ENCODE measurements around the gene SPOCK2. TPM values are rescaled to one million over a fixed set of nuclear protein-coding genes. Genes with fewer than 3 reads are reported as not detected.

SPOCK2 gene
- total RNA-seq, 4 donors from 2014 or later, result 0.65 to 3.9 (median 3.5) TPM

- no peak for TF ChIP-seq CTCF (IDR thresholded peaks at IDR 0.05)
- no peak for DNase-seq (ENCODE audit: low spot score in 2 of 2)
- WGBS, 2 donors, result 80 to 87% methylated on average over 8 to 9 of the region's 9 CpGs
- no peak overlapping the region for H3K4me3 ChIP-seq (ENCODE audit: low read depth, poor library complexity, severe bottlenecking)
- intact Hi-C loops (cut with DNase I; ENCODE audit: low total_unique reads), result no loop called here
These were observed 24.5 kb downstream of the SPOCK2 start for GRCh38 chr10:72063703-72064391.

- TF ChIP-seq POLR2A (IDR thresholded peaks at IDR 0.05), result no peak
- TF ChIP-seq CTCF (IDR thresholded peaks at IDR 0.05), result no peak
- WGBS, 2 donors, result 92 to 95% methylated on average over 23 to 29 of the region's 29 CpGs
- intact Hi-C loops (cut with DNase I; ENCODE audit: low total_unique reads), result no loop called here
These were observed 25.3 kb downstream of the SPOCK2 start for GRCh38 chr10:72062832-72063702.

GRCh38 chr10:72062382-72062781 lies 26.0 kb downstream of the SPOCK2 start:
- TF ChIP-seq CTCF (IDR thresholded peaks at IDR 0.05) (no peak), POLR2A (IDR thresholded peaks at IDR 0.05) (no peak)
- intact Hi-C loops (cut with DNase I; ENCODE audit: low total_unique reads), result no loop called here
- DNase-seq (ENCODE audit: low spot score in 2 of 2), result no peak
- WGBS, 2 donors, result 84 to 87% methylated on average over 10 of the region's 10 CpGs
- no peak overlapping the region for H3K4me3 ChIP-seq (ENCODE audit: low read depth, poor library complexity, severe bottlenecking)

More at GRCh38 chr10:72062832-72063702, 25.3 kb downstream of the SPOCK2 start:
- H3K4me3 ChIP-seq (ENCODE audit: low read depth, poor library complexity, severe bottlenecking), result no peak overlapping the region
- DNase-seq (ENCODE audit: low spot score in 2 of 2), result no peak

- DNase-seq (ENCODE audit: low spot score in 2 of 2), result no peak
- H3K4me3 ChIP-seq (ENCODE audit: low read depth, poor library complexity, severe bottlenecking), result no peak overlapping the region
- no peak for TF ChIP-seq POLR2A (IDR thresholded peaks at IDR 0.05)
- no peak for TF ChIP-seq CTCF (IDR thresholded peaks at IDR 0.05)
- intact Hi-C loops (cut with DNase I; ENCODE audit: low total_unique reads), result no loop called here
- WGBS, 2 donors, result 89 to 93% methylated on average over 9 of the region's 9 CpGs
These were observed 26.4 kb downstream of the SPOCK2 start for GRCh38 chr10:72061930-72062329.

GRCh38 chr10:72061491-72061890 lies 26.9 kb downstream of the SPOCK2 start:
- 87 to 98% methylated on average over 5 of the region's 5 CpGs for WGBS, 2 donors
- DNase-seq (ENCODE audit: low spot score in 2 of 2), result no peak
- no peak overlapping the region for H3K4me3 ChIP-seq (ENCODE audit: low read depth, poor library complexity, severe bottlenecking)
- intact Hi-C loops (cut with DNase I; ENCODE audit: low total_unique reads), result no loop called here
- TF ChIP-seq CTCF (IDR thresholded peaks at IDR 0.05) (no peak), POLR2A (IDR thresholded peaks at IDR 0.05) (no peak)

Data from lower leg skin (tissue), 4 donors.